Esophagus mucosa (tissue), 1 donor: ENCODE data around the gene NPTX1. TPM values are rescaled to one million over a fixed set of nuclear protein-coding genes. Genes with fewer than 3 reads are reported as not detected.

Source experiments
- ATAC-seq: fragments of 200-7000 bp; cut with Tn5 transposase; one replicate; pipeline ENCODE4 v1.9.1; 2020
- total RNA-seq: library from RNA; stranded (reverse); gene quantifications from one replicate; pipeline ENCODE4 v1.2.4, GENCODE V29; 2023
- donor health status: DM: yes; HTN: yes; CAD: no.

The NPTX1 gene
- total RNA-seq, 1 donor from 2014 or later: not detected

- no peak for ATAC-seq
These were observed 50.5 kb downstream of the NPTX1 start for GRCh38 chr17:80425835-80426426.

GRCh38 chr17:80424878-80425765 lies 51.3 kb downstream of the NPTX1 start:
- ATAC-seq: no peak

- ATAC-seq: no peak
These were observed 52.1 kb downstream of the NPTX1 start for GRCh38 chr17:80424261-80424660.

GRCh38 chr17:80423536-80424225 lies 52.7 kb downstream of the NPTX1 start:
- ATAC-seq: no peak

- ATAC-seq: no peak
These were observed 53.4 kb downstream of the NPTX1 start for GRCh38 chr17:80422981-80423380.

- no peak for ATAC-seq
These were observed 54.1 kb downstream of the NPTX1 start for GRCh38 chr17:80422276-80422675.

GRCh38 chr17:80421381-80422090 lies 54.9 kb downstream of the NPTX1 start:
- ATAC-seq: no peak

GRCh38 chr17:80419255-80419654 lies 57.2 kb downstream of the NPTX1 start:
- no peak for ATAC-seq

GRCh38 chr17:80418589-80418988 lies 57.8 kb downstream of the NPTX1 start:
- no peak for ATAC-seq

Other genes with a start within 250 kb of the NPTX1 start
- gene RNF213, start 215.8 kb downstream of the NPTX1 start, total RNA-seq: 59.9 TPM
- 12.9 TPM for gene ENDOV, start 61.4 kb downstream of the NPTX1 start, total RNA-seq
- gene RPTOR, start 68.2 kb upstream of the NPTX1 start, total RNA-seq: 14.9 TPM